Activated CD4-positive, CD25-positive, alpha-beta regulatory T cell treated with anti-CD3 and anti-CD28 coated beads, Interleukin-2, amount 50 U/mL, for 16 hours (primary cell): ENCODE measurements around the gene SLC44A1.

ENCODE experiments used
- DNase-seq: peaks from one replicate; pipeline ENCODE4 v3.0.0-alpha.2; 2020; ENCODE audit warnings: low read depth, low spot score

Gene SLC44A1

GRCh38 chr9:105333811-105334210, 89.4 kb downstream of the SLC44A1 start:
- no peak for DNase-seq

DNA sequence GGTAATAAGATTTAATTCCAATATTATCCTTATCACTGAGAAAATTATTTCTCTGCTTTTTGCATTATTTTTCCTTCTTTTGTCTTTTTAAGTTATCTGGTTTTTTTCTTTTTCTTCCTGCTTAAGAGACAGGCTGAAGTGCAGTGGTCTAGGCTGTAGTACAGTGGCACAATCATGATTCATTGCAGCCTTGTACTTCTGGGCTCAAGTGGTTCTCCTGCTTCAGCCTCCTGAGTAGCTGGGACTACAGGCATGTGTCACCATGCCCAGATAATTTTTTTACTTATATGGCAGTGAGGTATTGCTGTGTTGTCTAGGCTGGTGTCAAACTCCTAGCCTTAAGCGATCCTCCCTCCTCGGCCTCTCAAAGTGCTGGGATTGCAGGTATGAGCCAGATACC, 93.9 kb downstream of the SLC44A1 start:
- DNase-seq = no peak

- no peak for DNase-seq
Measured at GRCh38 chr9:105339849-105340248, 95.4 kb downstream of the SLC44A1 start.

DNA sequence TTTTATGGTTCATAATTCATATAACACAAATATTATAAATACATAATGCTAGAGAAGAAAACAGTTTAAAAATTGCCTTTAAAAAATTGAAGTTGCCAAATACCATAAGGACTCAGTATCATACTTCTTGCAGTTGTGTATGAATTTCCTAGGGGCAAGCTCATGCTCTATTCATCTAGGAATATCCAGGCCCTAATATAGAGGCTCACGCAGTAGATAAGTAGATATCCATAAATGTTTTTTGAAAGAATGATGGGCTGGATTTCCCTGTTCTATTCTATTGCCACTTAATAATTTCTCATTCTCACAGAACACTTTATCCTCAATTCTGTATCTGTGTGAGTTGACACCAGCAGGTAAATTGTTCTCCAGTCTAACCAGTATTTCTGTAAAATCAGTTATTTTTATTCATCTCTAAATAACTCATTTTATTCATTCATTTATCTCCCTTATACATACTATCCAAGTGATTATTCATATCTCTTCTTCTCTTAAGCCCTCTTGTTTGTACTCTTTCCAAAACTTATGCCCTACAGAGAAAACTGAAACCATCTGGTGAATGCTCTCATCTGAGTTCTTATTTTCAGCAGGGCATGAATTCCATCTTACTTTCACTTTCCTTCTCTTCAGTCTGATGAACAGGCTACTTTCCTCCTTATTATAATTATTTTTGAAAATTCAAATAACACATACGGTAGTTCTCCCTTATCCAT, 97.1 kb downstream of the SLC44A1 start:
- DNase-seq = no peak

DNA sequence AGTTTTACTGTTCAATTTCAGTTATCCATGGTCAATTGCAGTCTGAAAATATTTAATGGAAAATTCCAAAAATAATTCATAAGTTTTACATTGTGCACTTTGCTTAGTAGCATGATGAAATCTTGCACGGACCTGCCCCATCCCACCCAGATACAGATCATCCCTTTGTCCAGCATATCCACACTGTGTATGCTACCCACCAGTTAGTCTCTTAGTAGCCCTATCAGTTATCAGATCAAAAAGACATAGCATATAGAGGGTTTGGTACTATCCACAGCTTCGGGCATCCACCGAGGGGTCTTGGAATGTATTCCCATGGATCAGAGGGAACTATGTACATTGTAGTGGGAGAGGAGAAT, 97.7 kb downstream of the SLC44A1 start:
- DNase-seq = no peak

DNA sequence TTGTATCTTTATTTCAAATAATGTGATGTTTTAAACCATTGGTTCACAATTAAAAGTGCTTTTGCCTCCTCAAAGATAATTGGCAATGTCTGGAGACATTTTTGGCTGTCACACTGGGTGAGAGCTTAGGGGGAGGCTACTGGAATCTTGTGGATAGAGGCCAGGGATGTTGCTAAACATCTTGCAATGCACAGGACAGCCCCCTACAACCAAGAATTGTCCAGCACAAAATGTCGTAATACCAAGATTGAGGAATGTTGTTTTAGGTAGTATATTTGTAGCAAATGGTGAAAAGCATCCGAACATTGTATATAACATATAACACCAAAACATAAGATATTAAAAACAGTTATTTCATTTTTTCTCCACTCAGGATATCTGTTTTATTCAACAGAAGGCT, 99.8 kb downstream of the SLC44A1 start:
- DNase-seq = no peak

DNA sequence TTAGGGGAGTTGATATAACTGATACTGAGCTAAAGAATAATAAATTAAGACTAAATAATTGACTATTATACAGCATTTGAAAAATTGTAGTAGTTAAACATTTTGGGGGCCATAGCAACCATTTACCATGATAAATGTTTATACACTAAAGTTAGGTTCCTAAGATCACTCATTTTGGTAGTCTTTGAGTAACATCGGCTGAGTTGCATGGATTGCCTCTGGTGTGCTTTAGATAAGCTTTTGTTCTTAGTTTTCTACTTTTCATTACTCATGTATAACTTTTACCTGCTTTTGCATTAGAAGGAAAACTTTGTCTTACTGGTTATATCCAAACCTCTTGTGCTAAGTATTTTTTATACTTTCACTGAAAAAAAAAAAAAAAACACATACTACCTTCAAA, 101.2 kb downstream of the SLC44A1 start:
- DNase-seq = no peak

DNA sequence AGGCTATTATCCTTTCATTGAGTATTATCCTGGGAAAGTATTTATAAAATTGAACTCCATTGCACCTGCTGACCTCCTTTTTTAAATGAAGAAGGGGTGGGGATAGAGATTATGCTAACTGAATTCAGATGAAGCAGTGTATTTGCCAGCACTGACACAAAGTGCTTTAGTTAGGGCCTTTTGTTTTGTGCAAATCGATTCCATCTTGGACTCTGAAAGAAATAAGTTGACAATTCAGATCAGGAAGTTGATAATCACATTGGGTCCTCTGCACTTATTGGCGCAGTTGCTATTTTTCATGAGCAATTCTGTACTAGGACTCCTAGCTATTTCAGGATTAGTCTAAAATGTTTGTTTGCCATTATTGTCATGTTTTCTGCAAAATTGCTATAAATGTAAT, 101.8 kb downstream of the SLC44A1 start:
- no peak for DNase-seq

GRCh38 chr9:105354448-105354847, 110.0 kb downstream of the SLC44A1 start:
- no peak for DNase-seq

GRCh38 chr9:105355781-105356180, 111.3 kb downstream of the SLC44A1 start:
- no peak for DNase-seq

DNA sequence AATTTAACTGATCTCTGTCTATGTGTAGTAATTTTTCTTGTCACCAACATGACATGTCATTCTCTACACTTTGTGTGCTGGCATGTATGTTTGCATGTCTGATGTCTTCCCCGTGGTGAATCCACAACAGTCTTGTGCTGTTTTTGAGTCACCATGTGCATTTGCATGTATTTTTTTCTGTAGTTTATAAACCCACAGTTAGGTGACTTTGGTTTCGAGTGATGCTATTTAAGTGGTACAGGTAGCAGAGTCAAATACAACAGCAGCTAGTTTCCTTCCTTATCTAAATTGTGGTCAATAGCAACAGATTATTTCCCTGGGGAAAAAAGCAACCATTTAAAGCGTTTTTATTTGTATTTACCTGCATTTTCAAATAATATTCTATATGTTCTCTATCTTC, 113.5 kb downstream of the SLC44A1 start:
- DNase-seq = no peak

DNA sequence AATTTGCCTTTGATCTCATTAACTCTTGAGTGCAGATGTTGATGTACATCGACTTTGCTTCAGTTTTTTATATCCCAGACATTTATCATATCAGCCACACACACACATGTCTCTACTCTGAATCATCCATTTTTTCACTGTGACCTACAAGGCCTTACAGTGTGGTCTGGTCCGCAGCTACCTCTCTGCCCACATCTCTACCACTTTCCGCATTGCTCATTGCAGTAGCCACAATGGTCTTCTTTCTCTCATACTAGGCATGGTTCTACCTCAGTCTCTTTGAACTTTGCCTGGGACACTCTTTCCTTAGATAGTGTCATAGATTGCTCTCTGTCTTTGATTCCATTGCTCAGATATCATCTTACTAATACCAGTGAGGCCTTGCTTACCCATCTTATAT, 115.4 kb downstream of the SLC44A1 start:
- DNase-seq = no peak

- DNase-seq = no peak
Measured at GRCh38 chr9:105360344-105360743, 115.9 kb downstream of the SLC44A1 start.

DNA sequence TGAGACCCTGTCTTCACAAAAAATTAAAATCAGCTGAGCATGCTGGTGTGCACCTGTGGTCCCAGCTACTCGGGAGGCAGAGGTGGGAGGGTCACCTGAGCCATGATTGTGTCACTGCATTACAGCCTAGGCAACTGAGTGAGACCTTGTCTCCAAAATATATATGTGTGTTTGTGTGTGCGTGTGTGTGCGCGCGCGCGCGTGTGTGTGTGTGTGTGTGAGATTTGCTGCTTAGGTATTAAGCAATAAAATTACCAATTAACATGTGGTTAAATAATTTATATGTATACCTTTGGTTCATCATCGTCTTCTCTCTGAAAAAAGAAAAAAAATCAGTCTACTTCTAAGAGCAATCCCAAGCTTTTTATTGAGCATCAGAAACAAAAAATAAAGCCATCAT, 117.4 kb downstream of the SLC44A1 start:
- no peak for DNase-seq

GRCh38 chr9:105362470-105362869, 118.0 kb downstream of the SLC44A1 start:
- DNase-seq = no peak

- no peak for DNase-seq
Measured at GRCh38 chr9:105363837-105364236, 119.4 kb downstream of the SLC44A1 start.

- DNase-seq = no peak
Measured at GRCh38 chr9:105369911-105370310, 125.5 kb downstream of the SLC44A1 start.

GRCh38 chr9:105373723-105374122, 129.3 kb downstream of the SLC44A1 start:
- no peak for DNase-seq

DNA sequence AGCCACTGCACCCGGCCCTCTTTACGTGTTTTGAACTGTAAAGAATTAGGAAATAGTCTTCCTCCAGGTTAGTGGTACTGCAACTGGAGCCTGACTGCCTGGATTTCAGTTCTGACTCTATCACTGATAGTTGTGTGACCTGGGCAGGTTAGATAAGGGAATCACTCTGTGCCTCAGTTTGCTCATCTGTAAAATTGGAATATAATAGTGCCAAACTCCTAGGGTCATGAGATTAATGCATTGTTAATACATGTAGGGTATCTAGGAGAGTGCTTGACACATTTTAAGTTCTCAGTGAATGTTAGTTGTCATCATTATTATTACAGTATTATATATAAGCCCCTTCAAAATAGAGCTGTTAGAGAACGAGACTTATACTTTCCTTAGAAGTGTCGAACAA, 130.9 kb downstream of the SLC44A1 start:
- no peak for DNase-seq

GRCh38 chr9:105376893-105377292, 132.4 kb downstream of the SLC44A1 start:
- no peak for DNase-seq

DNA sequence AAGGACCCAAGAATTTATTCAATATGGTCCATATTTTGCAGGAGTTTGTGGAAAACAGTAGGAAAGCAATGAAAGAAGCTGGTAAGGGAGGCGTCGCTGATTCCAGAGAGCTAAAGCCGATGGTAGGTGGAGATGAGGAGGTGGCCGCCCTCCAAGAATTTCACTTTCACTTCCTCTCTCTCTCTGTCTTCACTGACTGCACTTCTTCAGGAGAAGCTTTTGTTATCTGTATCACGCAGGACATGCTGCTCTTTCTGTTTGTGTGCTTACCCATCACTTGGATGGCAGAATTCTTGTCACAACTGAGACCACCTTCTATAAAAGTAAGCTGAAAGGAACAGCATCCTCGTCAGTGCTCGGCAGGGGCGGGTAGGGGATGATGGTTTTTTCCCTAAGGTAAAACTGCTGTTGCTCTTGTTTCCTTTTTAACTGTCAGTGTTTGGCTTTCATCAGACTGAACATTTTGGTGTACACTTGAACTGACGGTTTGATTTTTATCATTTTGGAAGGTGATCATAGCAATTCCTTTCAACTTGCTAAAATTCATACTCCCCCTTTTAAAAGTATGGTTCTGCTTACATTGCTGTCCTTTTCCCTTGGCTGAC, 141.0 kb downstream of the SLC44A1 start:
- DNase-seq = no peak

DNA sequence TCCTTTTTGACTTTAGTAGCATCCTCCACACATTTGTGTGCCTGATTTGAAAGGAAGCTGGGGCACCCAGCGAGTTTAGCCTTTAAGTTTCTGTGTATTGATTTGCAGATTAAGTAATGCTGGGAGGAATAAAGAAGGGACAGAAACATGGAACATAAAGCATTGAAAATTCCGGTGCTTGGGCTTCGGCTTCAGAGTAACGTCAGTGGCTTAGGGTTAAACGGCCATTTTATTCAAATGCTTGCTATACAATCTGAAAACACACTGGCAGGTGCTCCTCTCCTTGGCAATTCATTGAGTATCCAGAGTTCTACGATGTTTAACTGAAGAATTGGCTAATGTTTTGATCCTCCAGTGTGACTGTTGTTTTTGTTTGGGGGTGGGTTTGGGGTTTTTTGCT, 145.3 kb downstream of the SLC44A1 start:
- DNase-seq = no peak

DNA sequence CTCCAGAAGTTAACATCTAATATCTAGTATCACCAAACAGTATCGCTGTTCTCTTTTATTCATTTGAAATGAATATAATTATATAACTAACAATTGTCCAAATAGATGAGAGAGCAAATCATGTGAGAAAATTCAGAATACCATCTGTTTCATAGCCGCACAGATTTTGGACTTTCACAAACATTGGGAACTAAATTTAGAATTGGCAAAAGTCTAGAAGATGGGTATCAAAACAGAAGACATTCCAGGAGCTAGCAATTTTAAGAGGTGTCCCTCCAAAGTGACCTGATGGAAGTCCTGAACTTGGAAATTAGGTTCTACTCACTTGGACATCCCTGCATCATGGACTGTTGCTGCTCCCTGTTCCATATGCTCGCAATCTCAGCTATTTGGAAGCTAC, 146.4 kb downstream of the SLC44A1 start:
- no peak for DNase-seq

- no peak for DNase-seq
Measured at GRCh38 chr9:105391288-105391687, 146.8 kb downstream of the SLC44A1 start.
